ENCODE results near the gene NRG3.
A peak's percentile ranks its signal among the peaks of the same experiment; 100 is the strongest.

The NRG3 gene

DNA sequence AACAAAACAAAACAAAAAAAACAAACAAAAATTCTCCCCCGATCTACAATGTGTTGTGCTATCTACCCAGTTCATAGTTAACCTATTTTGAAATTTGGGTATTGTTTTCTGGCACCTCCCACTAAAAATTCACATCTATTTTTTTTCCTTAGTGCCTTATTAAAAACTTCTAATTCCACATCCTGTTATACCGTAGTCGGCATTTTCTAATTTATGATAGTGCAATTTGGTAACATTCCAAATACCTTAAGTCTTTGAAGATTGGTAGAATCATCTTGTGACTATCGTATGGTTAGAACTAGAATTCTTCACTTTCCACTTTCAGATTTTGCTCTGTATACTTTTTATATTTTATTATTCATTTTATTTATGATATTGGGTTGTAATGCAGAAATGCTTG is 4.5 kb upstream of the NRG3 start:
- Histone ChIP-seq H3K4me3 (ENCODE audit: low read depth in 1 of 2, low read length in 2 of 2) (no peak overlapping the region), H3K4me1 (ENCODE audit: control insufficient read depth in 1 of 2, insufficient read depth in 2 of 2, low read length in 2 of 2) (peaks cover 0 to 5% of the 10 kb centered on the region in 2 donors), H3K36me3 (ENCODE audit: control insufficient read depth in 1 of 2, insufficient read depth in 2 of 2, low read length in 2 of 2) (no peaks in the 10 kb centered on the region), H3K27ac (ENCODE audit: low read length) (no peak overlapping the region), H3K27me3 (ENCODE audit: low read depth, low read length) (peaks cover 6% of the 10 kb centered on the region), H3K9me3 (ENCODE audit: control insufficient read depth in 1 of 2, low read length in 2 of 2) (no peaks in the 10 kb centered on the region)

DNA sequence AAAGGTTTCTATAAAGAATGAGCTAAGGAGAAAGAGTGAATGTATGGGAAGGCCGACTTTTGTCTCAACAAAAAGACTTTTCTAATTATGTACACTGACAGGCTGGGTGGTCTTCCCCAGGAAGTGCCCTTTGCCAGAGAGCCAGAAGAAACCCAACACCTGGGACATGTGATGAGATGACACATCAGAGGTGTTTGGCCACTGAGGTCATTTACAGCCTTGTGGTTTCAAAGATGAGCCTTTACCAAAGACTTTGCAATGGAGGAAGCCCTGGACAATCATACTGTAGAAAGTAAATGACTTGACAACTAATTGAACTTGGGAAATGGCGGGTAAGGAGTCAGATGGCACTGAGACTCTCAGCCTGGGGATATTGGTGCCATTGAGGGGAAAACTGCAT is 3.4 kb upstream of the NRG3 start:
- H3K27me3 ChIP-seq (ENCODE audit: low read depth, low read length): peaks cover 14% of the 10 kb centered on the region

DNA sequence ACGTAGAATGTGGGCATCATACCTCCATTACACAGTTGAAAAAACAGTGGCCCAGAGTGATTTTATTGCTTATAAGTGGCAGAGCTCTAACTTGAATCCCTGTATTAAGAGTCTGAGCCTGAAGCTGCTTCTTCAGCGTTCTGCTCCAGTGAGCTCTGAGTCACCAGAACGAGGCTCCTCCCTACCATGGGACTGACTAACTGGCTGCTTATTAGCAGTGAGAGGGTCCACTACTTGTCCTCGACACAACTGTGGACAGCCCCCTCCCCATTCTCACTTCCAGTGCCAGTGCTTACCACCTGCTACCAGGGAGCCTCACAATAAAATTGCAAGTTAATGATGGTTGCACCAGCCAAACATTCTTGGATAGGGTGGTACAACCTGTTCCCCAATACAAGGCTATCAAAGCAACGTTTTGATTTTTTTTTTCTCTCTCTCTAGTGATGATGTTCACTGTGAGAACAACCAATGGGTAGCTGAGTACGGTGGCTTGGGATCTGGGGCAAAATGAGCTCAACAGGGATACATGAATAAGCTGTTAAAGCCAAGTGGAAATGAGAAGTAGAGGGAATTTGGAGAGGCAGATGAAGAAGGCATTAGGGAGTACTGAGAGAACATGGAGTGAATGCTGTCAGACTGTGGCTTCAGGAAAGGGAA is 2.7 kb upstream of the NRG3 start:
- Histone ChIP-seq H3K27ac (ENCODE audit: low read length) (no peak overlapping the region), H3K36me3 (ENCODE audit: control insufficient read depth in 1 of 2, insufficient read depth in 2 of 2, low read length in 2 of 2) (no peaks in the 10 kb centered on the region), H3K4me3 (ENCODE audit: low read depth in 1 of 2, low read length in 2 of 2) (no peak overlapping the region), H3K27me3 (ENCODE audit: low read depth, low read length) (peaks cover 20% of the 10 kb centered on the region), H3K4me1 (ENCODE audit: control insufficient read depth in 1 of 2, insufficient read depth in 2 of 2, low read length in 2 of 2) (peaks cover 0 to 15% of the 10 kb centered on the region in 2 donors), H3K9me3 (ENCODE audit: control insufficient read depth in 1 of 2, low read length in 2 of 2) (no peaks in the 10 kb centered on the region)

More for the DNA sequence above, 3.4 kb upstream of the NRG3 start:
- Histone ChIP-seq H3K9me3 (ENCODE audit: control insufficient read depth in 1 of 2, low read length in 2 of 2) (no peaks in the 10 kb centered on the region), H3K36me3 (ENCODE audit: control insufficient read depth in 1 of 2, insufficient read depth in 2 of 2, low read length in 2 of 2) (no peaks in the 10 kb centered on the region), H3K4me3 (ENCODE audit: low read depth in 1 of 2, low read length in 2 of 2) (no peak overlapping the region), H3K27ac (ENCODE audit: low read length) (no peak overlapping the region), H3K4me1 (ENCODE audit: control insufficient read depth in 1 of 2, insufficient read depth in 2 of 2, low read length in 2 of 2) (peaks cover 0 to 15% of the 10 kb centered on the region in 2 donors)

DNA sequence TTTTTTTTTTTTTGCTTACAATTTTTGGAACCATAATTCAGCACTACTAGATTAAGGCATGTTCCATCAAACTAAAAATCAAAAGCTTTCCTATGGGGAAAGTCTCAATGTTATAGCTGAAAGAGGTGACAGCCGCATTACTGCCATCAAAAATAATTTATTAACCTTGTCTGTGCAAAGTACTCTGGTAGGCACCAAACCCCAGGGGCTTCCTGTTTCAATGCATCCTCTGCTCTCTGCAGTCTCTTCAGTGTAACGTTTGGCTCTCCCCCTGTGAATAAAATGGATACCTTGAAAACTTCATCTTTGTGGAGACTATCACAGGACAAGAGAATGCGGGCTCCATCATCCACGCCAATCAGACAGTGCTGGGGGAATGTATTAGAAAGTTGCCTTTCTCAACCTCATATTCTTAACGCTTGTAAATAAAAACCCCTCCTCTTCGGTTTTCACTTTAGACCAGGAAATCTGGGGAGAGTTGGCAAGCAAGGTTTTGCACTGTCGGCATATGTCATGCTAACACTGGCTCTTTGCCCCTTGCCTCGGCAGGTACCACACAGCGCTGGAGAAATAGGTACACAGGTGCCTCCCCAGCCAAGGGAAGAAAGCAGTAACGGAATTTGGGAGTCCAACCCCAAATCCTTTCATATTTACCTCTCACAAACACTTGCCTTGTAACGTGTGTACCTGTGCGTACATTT is 1.6 kb upstream of the NRG3 start:
- Histone ChIP-seq H3K4me3 (ENCODE audit: low read depth in 1 of 2, low read length in 2 of 2) (no peak overlapping the region), H3K4me1 (ENCODE audit: control insufficient read depth in 1 of 2, insufficient read depth in 2 of 2, low read length in 2 of 2) (peaks cover 0 to 15% of the 10 kb centered on the region in 2 donors), H3K27me3 (ENCODE audit: low read depth, low read length) (peaks cover 20% of the 10 kb centered on the region), H3K9me3 (ENCODE audit: control insufficient read depth in 1 of 2, low read length in 2 of 2) (no peaks in the 10 kb centered on the region), H3K27ac (ENCODE audit: low read length) (no peak overlapping the region), H3K36me3 (ENCODE audit: control insufficient read depth in 1 of 2, insufficient read depth in 2 of 2, low read length in 2 of 2) (no peaks in the 10 kb centered on the region)

DNA sequence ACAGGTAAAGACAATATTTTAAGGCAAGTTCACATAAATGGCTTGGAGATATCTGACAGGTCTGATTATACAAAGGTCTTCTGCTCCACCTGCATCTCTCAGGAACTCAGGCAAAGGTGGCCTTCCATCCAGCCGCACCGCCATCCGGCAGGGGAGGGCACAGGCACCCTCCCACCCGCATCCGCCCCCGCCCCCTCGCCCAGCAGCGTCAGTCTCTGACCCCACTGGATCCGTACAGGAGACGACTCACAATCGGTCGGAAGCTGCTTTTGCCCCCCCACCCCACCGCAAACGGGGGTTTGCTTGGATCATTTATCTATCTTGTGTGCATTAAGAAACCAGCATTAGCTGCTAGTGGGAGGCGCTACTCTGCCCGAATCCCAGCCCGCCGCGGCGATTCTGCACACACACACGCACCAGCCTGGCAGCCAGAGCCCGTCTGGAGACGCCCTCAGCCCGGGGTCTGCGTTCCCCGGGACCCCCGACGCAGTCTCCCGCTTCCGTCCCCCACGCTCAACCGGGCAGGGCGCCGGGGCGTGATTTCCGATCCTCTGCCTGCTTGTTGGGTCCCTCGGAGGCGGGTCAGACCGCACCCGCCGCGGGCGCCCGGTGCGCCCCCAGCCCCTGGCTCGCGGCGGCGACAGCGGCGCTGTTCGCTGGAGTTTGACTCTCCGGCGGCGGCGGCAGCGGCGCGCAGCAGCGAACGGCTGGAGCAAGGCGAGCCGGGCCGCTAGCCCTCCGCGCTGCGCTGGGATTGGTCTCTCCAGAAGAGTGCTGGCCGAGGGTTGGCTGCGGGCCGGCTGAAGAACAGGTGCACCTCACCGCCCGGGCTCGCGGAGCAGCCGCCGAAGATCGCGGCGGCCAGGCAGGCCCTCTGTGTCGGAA is 820 bp upstream of the NRG3 start:
- H3K27ac ChIP-seq (ENCODE audit: low read length): no peak overlapping the region
- H3K36me3 ChIP-seq (ENCODE audit: control insufficient read depth in 1 of 2, insufficient read depth in 2 of 2, low read length in 2 of 2): no peaks in the 10 kb centered on the region
- no peaks in the 10 kb centered on the region for H3K9me3 ChIP-seq (ENCODE audit: control insufficient read depth in 1 of 2, low read length in 2 of 2)
- peak overlapping the region in 1 of 2 donors; percentile 57 for H3K4me3 ChIP-seq (ENCODE audit: low read depth in 1 of 2, low read length in 2 of 2)
- H3K4me1 ChIP-seq (ENCODE audit: control insufficient read depth in 1 of 2, insufficient read depth in 2 of 2, low read length in 2 of 2): peaks cover 0 to 15% of the 10 kb centered on the region in 2 donors
- H3K27me3 ChIP-seq (ENCODE audit: low read depth, low read length): peaks cover 20% of the 10 kb centered on the region

DNA sequence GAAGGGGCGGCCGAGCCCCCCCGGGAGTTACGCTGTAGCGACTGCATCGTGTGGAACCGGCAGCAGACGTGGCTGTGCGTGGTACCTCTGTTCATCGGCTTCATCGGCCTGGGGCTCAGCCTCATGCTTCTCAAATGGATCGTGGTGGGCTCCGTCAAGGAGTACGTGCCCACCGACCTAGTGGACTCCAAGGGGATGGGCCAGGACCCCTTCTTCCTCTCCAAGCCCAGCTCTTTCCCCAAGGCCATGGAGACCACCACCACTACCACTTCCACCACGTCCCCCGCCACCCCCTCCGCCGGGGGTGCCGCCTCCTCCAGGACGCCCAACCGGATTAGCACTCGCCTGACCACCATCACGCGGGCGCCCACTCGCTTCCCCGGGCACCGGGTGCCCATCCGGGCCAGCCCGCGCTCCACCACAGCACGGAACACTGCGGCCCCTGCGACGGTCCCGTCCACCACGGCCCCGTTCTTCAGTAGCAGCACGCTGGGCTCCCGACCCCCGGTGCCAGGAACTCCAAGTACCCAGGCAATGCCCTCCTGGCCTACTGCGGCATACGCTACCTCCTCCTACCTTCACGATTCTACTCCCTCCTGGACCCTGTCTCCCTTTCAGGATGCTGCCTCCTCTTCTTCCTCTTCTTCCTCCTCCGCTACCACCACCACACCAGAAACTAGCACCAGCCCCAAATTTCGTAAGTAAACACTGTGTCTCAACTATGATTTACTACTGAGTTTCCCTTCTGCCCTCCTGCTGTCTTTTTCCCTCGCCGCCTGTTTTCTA is 666 bp downstream of the NRG3 start:
- Histone ChIP-seq H3K9me3 (ENCODE audit: control insufficient read depth in 1 of 2, low read length in 2 of 2) (no peaks in the 10 kb centered on the region), H3K4me1 (ENCODE audit: control insufficient read depth in 1 of 2, insufficient read depth in 2 of 2, low read length in 2 of 2) (peaks cover 0 to 15% of the 10 kb centered on the region in 2 donors), H3K4me3 (ENCODE audit: low read depth in 1 of 2, low read length in 2 of 2) (peak overlapping the region; percentile 19 to 56), H3K27me3 (ENCODE audit: low read depth, low read length) (peaks cover 20% of the 10 kb centered on the region), H3K27ac (ENCODE audit: low read length) (no peak overlapping the region), H3K36me3 (ENCODE audit: control insufficient read depth in 1 of 2, insufficient read depth in 2 of 2, low read length in 2 of 2) (no peaks in the 10 kb centered on the region)

DNA sequence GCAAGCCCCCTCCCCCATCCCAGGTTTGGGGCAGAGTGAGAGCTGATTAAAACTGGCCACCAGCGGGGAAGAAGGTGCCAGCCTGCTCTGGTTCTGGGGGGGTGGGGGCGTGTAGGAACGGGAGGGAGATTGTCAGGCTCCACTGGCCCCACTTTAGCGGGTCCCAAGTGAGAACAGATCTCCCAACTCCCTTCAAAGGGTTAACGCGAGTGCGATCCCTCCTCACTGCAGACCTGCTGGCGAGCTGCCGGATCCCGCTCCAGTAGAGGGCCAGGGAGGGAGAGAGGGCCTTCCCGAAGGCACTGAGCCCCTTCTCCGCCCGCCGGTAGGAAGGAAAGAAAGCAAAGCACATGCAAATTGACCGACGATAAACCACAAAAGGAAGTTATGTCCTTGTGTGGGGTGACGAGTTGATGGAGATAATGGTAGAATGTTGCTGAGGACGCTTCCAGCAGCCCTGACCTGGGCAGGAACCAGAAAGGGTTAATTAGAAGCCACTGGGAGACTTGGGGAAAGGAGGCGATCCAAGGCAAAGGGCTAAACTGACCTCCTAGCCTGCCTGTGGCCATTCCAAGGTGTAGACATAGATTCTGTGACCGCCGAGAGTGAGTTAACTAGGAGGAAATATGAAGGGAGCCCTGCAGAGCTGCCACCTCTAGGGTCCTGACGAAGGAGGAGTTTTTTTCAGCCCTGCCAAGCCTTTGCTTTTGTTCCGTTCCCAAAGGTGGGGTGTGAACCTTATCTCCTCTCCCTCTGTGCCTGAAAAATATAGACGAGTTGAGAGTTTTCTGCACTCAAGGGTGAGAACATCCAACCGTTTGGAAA is 1.5 kb downstream of the NRG3 start:
- Histone ChIP-seq H3K36me3 (ENCODE audit: control insufficient read depth in 1 of 2, insufficient read depth in 2 of 2, low read length in 2 of 2) (no peaks in the 10 kb centered on the region), H3K27me3 (ENCODE audit: low read depth, low read length) (peaks cover 20% of the 10 kb centered on the region), H3K4me1 (ENCODE audit: control insufficient read depth in 1 of 2, insufficient read depth in 2 of 2, low read length in 2 of 2) (peaks cover 0 to 15% of the 10 kb centered on the region in 2 donors), H3K27ac (ENCODE audit: low read length) (no peak overlapping the region), H3K9me3 (ENCODE audit: control insufficient read depth in 1 of 2, low read length in 2 of 2) (no peaks in the 10 kb centered on the region), H3K4me3 (ENCODE audit: low read depth in 1 of 2, low read length in 2 of 2) (peak overlapping the region; percentile 19 to 56)

DNA sequence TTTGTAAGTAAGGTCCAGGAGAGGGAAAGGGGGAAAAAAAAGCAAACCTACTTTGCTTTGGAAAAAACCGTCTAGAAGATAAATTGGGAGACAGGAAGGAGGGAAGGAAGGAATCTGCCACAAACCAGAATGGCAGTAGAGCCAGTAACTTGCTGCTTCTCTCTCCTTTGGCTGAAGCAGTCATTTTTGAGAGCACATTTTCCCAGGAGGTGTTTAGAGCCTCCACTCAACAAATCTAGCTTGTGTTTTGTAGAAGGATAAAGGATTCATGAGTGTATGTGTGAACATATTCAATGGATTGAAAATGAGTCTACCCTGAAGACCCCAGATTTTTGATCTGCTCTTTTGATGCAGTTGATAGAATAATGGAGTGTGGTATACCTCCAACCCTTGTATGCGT is 2.6 kb downstream of the NRG3 start:
- no peak overlapping the region for H3K4me3 ChIP-seq (ENCODE audit: low read depth in 1 of 2, low read length in 2 of 2)
- H3K27me3 ChIP-seq (ENCODE audit: low read depth, low read length): peaks cover 20% of the 10 kb centered on the region
- H3K27ac ChIP-seq (ENCODE audit: low read length): no peak overlapping the region
- H3K4me1 ChIP-seq (ENCODE audit: control insufficient read depth in 1 of 2, insufficient read depth in 2 of 2, low read length in 2 of 2): peaks cover 0 to 15% of the 10 kb centered on the region in 2 donors
- no peaks in the 10 kb centered on the region for H3K36me3 ChIP-seq (ENCODE audit: control insufficient read depth in 1 of 2, insufficient read depth in 2 of 2, low read length in 2 of 2)
- no peaks in the 10 kb centered on the region for H3K9me3 ChIP-seq (ENCODE audit: control insufficient read depth in 1 of 2, low read length in 2 of 2)

DNA sequence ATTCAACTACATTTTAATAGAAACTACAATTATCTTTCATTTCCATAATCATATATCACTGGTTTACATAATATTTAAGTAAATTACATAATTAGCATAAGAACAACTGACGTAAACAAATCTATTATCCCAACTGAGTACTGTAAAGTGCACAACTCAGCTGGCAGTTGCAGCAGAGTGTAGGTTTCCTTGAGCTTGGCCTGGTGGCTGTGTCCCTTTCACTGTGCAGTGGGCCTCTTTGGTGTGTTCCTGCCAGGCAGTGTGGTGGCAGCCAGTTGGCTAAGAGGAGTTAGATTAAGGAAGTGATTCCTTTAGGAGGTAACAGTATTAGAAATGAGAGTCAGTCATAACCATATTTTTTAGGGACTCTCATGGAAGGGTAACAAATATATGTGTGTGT is 7.0 kb downstream of the NRG3 start:
- no peak overlapping the region for H3K27ac ChIP-seq (ENCODE audit: low read length)
- H3K9me3 ChIP-seq (ENCODE audit: control insufficient read depth in 1 of 2, low read length in 2 of 2): no peaks in the 10 kb centered on the region
- peaks cover under 1% of the 10 kb centered on the region for H3K27me3 ChIP-seq (ENCODE audit: low read depth, low read length)
- H3K36me3 ChIP-seq (ENCODE audit: control insufficient read depth in 1 of 2, insufficient read depth in 2 of 2, low read length in 2 of 2): no peaks in the 10 kb centered on the region
- no peaks in the 10 kb centered on the region for H3K4me1 ChIP-seq (ENCODE audit: control insufficient read depth in 1 of 2, insufficient read depth in 2 of 2, low read length in 2 of 2)
- no peak overlapping the region for H3K4me3 ChIP-seq (ENCODE audit: low read depth in 1 of 2, low read length in 2 of 2)

DNA sequence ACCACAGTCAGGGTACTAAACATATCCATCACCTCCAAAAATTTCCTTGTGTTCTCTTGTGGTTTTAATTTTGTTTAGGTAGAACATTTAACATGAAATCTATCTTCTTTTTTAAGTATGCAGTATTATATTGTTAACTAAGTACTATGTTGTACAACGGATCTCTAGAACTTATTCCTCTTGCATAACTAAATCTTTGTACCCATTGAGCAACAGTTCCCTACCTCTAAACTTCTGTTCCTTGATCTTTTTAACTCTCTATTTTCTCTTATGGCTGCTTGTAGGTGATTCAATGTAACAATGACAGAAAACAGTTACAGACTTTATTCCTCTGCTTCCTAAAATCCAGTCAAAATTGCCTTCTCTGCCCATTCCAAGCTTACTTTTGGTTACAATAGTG is 9.9 kb downstream of the NRG3 start:
- Histone ChIP-seq H3K4me3 (ENCODE audit: low read depth in 1 of 2, low read length in 2 of 2) (no peak overlapping the region), H3K9me3 (ENCODE audit: control insufficient read depth in 1 of 2, low read length in 2 of 2) (no peaks in the 10 kb centered on the region), H3K27ac (ENCODE audit: low read length) (no peak overlapping the region)

More for the DNA sequence above, 9.9 kb downstream of the NRG3 start:
- Histone ChIP-seq H3K27me3 (ENCODE audit: low read depth, low read length) (no peaks in the 10 kb centered on the region), H3K4me1 (ENCODE audit: control insufficient read depth in 1 of 2, insufficient read depth in 2 of 2, low read length in 2 of 2) (no peaks in the 10 kb centered on the region), H3K36me3 (ENCODE audit: control insufficient read depth in 1 of 2, insufficient read depth in 2 of 2, low read length in 2 of 2) (no peaks in the 10 kb centered on the region)

All from muscle layer of duodenum (tissue), 2 donors.